ENCODE measurements around the gene MAGI2. TPM values are rescaled to one million over a fixed set of nuclear protein-coding genes. Genes with fewer than 3 reads are reported as not detected.

Gene MAGI2
- total RNA-seq, 3 donors from 2014 or later (not counting 1 experiment from before 2014, with no cell fraction given) = 0.09 to 0.48 (median 0.27) TPM

DNA sequence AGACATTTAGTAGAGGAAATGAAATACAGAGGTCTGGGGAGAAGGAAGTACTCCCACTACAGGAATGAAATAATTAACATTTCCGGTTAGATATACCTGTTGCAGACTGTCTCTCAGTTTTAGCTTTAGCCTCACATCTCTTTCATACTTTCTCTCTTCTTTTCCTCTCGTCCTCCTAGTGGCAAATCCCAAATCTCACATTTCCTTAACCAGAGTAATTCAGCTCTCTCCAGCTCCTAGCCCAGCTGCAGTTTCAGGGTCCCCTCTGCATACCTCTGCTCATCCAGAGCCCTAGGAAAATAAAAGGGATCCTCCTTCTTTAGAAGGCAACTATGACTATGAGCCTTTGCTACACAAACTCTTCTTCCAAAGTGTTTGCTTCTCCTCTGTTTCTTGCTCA is 1011.7 kb downstream of the MAGI2 start:
- 81% methylated on average over 2 of the region's 2 CpGs for WGBS (ENCODE audit: insufficient coverage)
- H3K9me3 Mint-ChIP-seq = peaks cover 0 to 7% of the 10 kb centered on the region in 2 donors
- Histone ChIP-seq H3K27ac (ENCODE audit: low read length) (no peak overlapping the region), H3K4me3 (ENCODE audit: low read length) (no peak overlapping the region), H3K27me3 (ENCODE audit: control insufficient read depth, insufficient read depth, low read length) (no peaks in the 10 kb centered on the region), H3K4me1 (ENCODE audit: control insufficient read depth, insufficient read depth, low read length) (no peaks in the 10 kb centered on the region), H3K36me3 (ENCODE audit: control insufficient read depth, insufficient read depth, low read length) (no peaks in the 10 kb centered on the region), H3K9me3 (ENCODE audit: control insufficient read depth, insufficient read depth, low read length) (no peaks in the 10 kb centered on the region)
- H3K27me3 Mint-ChIP-seq (ENCODE audit: low read depth in 2 of 2) = no peaks in the 10 kb centered on the region
- H3K4me3 Mint-ChIP-seq = no peak overlapping the region
- ATAC-seq = no peak
- DNase-seq = no peak
- TF ChIP-seq, protein P1, sequence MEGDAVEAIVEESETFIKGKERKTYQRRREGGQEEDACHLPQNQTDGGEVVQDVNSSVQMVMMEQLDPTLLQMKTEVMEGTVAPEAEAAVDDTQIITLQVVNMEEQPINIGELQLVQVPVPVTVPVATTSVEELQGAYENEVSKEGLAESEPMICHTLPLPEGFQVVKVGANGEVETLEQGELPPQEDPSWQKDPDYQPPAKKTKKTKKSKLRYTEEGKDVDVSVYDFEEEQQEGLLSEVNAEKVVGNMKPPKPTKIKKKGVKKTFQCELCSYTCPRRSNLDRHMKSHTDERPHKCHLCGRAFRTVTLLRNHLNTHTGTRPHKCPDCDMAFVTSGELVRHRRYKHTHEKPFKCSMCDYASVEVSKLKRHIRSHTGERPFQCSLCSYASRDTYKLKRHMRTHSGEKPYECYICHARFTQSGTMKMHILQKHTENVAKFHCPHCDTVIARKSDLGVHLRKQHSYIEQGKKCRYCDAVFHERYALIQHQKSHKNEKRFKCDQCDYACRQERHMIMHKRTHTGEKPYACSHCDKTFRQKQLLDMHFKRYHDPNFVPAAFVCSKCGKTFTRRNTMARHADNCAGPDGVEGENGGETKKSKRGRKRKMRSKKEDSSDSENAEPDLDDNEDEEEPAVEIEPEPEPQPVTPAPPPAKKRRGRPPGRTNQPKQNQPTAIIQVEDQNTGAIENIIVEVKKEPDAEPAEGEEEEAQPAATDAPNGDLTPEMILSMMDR (IDR thresholded peaks at IDR 0.05) = no peak
- intact Hi-C loops (cut with micrococcal nuclease) = no loop called here
- H3K27ac Mint-ChIP-seq = no peak overlapping the region
- no peaks in the 10 kb centered on the region for H3K36me3 Mint-ChIP-seq
- no peaks in the 10 kb centered on the region for H3K4me1 Mint-ChIP-seq

DNA sequence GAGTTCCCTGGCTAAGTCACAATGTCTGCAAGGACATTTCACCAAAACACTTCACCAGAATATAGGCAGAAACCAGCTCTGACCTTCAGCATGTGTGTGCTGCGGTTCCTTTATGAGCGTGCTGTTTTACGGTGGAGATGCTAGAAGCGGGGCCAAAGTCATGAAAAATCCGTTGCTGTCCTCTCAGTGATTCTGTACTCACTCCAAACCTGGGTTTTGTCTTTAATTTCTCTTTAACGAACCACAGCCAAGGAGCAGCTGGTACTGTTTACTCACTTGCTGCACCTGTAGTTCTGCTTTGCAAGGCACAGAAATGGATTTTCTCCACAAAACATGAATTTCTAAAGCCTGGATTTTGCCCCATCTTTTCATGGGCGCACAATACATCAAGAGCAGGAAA is 1015.0 kb downstream of the MAGI2 start:
- intact Hi-C loops (cut with micrococcal nuclease) = no loop called here

DNA sequence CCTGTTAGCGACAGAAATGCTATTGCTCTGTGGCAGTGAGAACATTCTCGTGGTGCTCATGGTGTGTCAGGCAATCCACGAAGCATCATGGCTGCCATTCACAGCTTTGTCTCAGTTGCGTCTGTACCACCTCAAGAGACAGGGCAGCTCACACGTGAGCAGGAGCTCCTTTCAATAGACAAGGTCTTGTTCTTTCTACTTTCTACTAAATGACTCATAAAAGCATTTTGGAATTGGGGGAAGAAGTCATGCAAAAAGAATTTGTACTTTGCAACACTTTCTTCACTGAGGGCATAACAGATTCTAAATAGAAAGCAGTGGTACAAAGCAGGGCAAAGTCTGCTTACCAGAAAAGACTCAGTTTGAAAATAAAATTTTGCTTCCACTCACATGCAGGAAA is 1016.3 kb downstream of the MAGI2 start:
- 70% methylated on average over 5 of the region's 5 CpGs for WGBS (ENCODE audit: insufficient coverage)
- DNase-seq = no peak
- ATAC-seq = no peak
- Histone ChIP-seq H3K27me3 (ENCODE audit: control insufficient read depth, insufficient read depth, low read length) (no peaks in the 10 kb centered on the region), H3K4me1 (ENCODE audit: control insufficient read depth, insufficient read depth, low read length) (no peaks in the 10 kb centered on the region), H3K36me3 (ENCODE audit: control insufficient read depth, insufficient read depth, low read length) (no peaks in the 10 kb centered on the region), H3K27ac (ENCODE audit: low read length) (no peak overlapping the region), H3K9me3 (ENCODE audit: control insufficient read depth, insufficient read depth, low read length) (no peaks in the 10 kb centered on the region), H3K4me3 (ENCODE audit: low read length) (no peak overlapping the region)
- Mint-ChIP-seq H3K27me3 (ENCODE audit: low read depth in 2 of 2) (no peaks in the 10 kb centered on the region), H3K4me1 (no peaks in the 10 kb centered on the region), H3K4me3 (no peak overlapping the region), H3K27ac (no peak overlapping the region), H3K9me3 (peaks cover 2 to 7% of the 10 kb centered on the region in 2 donors), H3K36me3 (no peaks in the 10 kb centered on the region)
- TF ChIP-seq, protein P1 (IDR thresholded peaks at IDR 0.05) = no peak
- intact Hi-C loops (cut with micrococcal nuclease) = no loop called here

More for the DNA sequence above, 1015.0 kb downstream of the MAGI2 start:
- Mint-ChIP-seq H3K27me3 (ENCODE audit: low read depth in 2 of 2) (no peaks in the 10 kb centered on the region), H3K4me3 (no peak overlapping the region), H3K36me3 (no peaks in the 10 kb centered on the region), H3K9me3 (peaks cover 2 to 7% of the 10 kb centered on the region in 2 donors), H3K27ac (no peak overlapping the region), H3K4me1 (no peaks in the 10 kb centered on the region)
- H3K36me3 ChIP-seq (ENCODE audit: control insufficient read depth, insufficient read depth, low read length) = no peaks in the 10 kb centered on the region
- ATAC-seq = no peak
- no peak overlapping the region for H3K4me3 ChIP-seq (ENCODE audit: low read length)
- no peak for DNase-seq
- H3K9me3 ChIP-seq (ENCODE audit: control insufficient read depth, insufficient read depth, low read length) = no peaks in the 10 kb centered on the region
- no peaks in the 10 kb centered on the region for H3K27me3 ChIP-seq (ENCODE audit: control insufficient read depth, insufficient read depth, low read length)
- TF ChIP-seq, protein P1 (IDR thresholded peaks at IDR 0.05) = no peak
- H3K27ac ChIP-seq (ENCODE audit: low read length) = no peak overlapping the region
- H3K4me1 ChIP-seq (ENCODE audit: control insufficient read depth, insufficient read depth, low read length) = no peaks in the 10 kb centered on the region
- 90% methylated on average over 7 of the region's 7 CpGs for WGBS (ENCODE audit: insufficient coverage)

DNA sequence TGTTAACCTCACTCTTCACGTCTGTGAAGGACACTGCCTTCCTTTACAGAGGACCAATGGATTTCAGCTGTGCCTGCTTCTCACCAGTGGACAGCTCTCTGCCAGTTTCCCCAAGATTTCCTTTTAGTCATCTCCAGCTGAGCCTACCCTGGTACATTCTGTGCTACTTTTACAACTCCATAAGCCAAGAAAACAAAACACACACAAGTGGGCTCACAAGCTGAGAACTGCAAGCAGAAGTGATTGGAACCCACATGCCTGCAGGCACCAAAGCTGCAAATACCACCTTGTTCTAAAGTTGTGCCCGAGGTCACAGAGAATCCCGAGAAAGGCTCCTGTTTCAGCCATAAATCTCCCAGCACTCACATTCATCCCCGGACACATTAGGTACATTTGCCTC is 1018.1 kb downstream of the MAGI2 start:
- intact Hi-C loops (cut with micrococcal nuclease) = no loop called here
- H3K27ac Mint-ChIP-seq = no peak overlapping the region

More for the DNA sequence above, 1018.1 kb downstream of the MAGI2 start:
- no peaks in the 10 kb centered on the region for H3K4me1 ChIP-seq (ENCODE audit: control insufficient read depth, insufficient read depth, low read length)
- WGBS (ENCODE audit: insufficient coverage) = 81% methylated on average over 4 of the region's 4 CpGs
- no peak overlapping the region for H3K27ac ChIP-seq (ENCODE audit: low read length)
- Mint-ChIP-seq H3K27me3 (ENCODE audit: low read depth in 2 of 2) (no peaks in the 10 kb centered on the region), H3K4me1 (no peaks in the 10 kb centered on the region), H3K9me3 (peaks cover 2 to 6% of the 10 kb centered on the region in 2 donors), H3K4me3 (no peak overlapping the region), H3K36me3 (no peaks in the 10 kb centered on the region)
- no peaks in the 10 kb centered on the region for H3K27me3 ChIP-seq (ENCODE audit: control insufficient read depth, insufficient read depth, low read length)
- no peaks in the 10 kb centered on the region for H3K36me3 ChIP-seq (ENCODE audit: control insufficient read depth, insufficient read depth, low read length)
- ATAC-seq (no peak), DNase-seq (no peak)
- H3K9me3 ChIP-seq (ENCODE audit: control insufficient read depth, insufficient read depth, low read length) = no peaks in the 10 kb centered on the region
- H3K4me3 ChIP-seq (ENCODE audit: low read length) = no peak overlapping the region
- TF ChIP-seq, protein P1 (IDR thresholded peaks at IDR 0.05) = no peak

All from natural killer cell (primary cell).